Neural progenitor cell (in vitro differentiated cells): Measurements from ENCODE around the gene SCRN1. TPM values are rescaled to one million over a fixed set of nuclear protein-coding genes. Genes with fewer than 3 reads are reported as not detected.

Source experiments
- DNase-seq: peaks from one replicate; pipeline ENCODE4 v3.0.0-alpha.2; 2016; ENCODE audit warnings: low spot score
- H2AFZ ChIP-seq: fragments of 200-600 bp; sonication (generic); replicated peaks from 2 replicates; pipeline ENCODE4 v1.6.1; 2016; ENCODE audit warnings: antibody characterized with exemption
- H3F3A ChIP-seq: fragments of 200-600 bp; sonication (generic); 2 replicates; pipeline ENCODE4 v1.6.1; 2016; ENCODE audit warnings: antibody characterized with exemption, low read depth
- H3K27ac ChIP-seq: fragments of 200-600 bp; sonication (generic); 2 replicates; pipeline ENCODE4 v1.5.1; 2016; ENCODE audit warnings: mild to moderate bottlenecking
- H3K27me3 ChIP-seq: fragments of 200-600 bp; sonication (generic); 2 replicates; pipeline ENCODE4 v1.6.1; 2016; ENCODE audit warnings: mild to moderate bottlenecking, moderate library complexity
- H3K36me3 ChIP-seq: fragments of 200-600 bp; sonication (generic); 2 replicates; pipeline ENCODE4 v1.5.1; 2016
- H3K4me1 ChIP-seq: fragments of 200-600 bp; sonication (generic); 2 replicates; pipeline ENCODE4 v1.6.1; 2016; ENCODE audit warnings: mixed run types
- H3K4me2 ChIP-seq: fragments of 200-600 bp; sonication (generic); 2 replicates; pipeline ENCODE4 v1.6.1; 2016
- H3K4me3 ChIP-seq: fragments of 200-600 bp; sonication (generic); 2 replicates; pipeline ENCODE4 v1.5.1; 2016
- H3K79me2 ChIP-seq: fragments of 200-600 bp; sonication (generic); 2 replicates; pipeline ENCODE4 v1.6.1; 2016; ENCODE audit warnings: low read depth
- H3K9ac ChIP-seq: fragments of 200-600 bp; sonication (generic); 2 replicates; pipeline ENCODE4 v1.6.1; 2016
- H3K9me3 ChIP-seq: fragments of 200-600 bp; sonication (generic); 2 replicates; pipeline ENCODE4 v1.5.1; 2016; ENCODE audit warnings: low read depth
- H4K20me1 ChIP-seq: fragments of 200-600 bp; sonication (generic); 2 replicates; pipeline ENCODE4 v1.6.1; 2016; ENCODE audit warnings: low read depth
- H3K27ac Mint-ChIP-seq: 3 replicates; pipeline ENCODE4 v1.8.0; 2021; ENCODE audit warnings: mixed read lengths
- H3K27me3 Mint-ChIP-seq: 2 replicates; pipeline ENCODE4 v1.8.0; 2022; ENCODE audit warnings: low read depth, mild to moderate bottlenecking, inconsistent platforms, moderate library complexity, mixed read lengths; ENCODE audit not compliant: insufficient read depth
- H3K36me3 Mint-ChIP-seq: 3 replicates; pipeline ENCODE4 v1.8.0; 2021; ENCODE audit warnings: mixed read lengths
- H3K4me1 Mint-ChIP-seq: 3 replicates; pipeline ENCODE4 v1.8.0; 2021; ENCODE audit warnings: mixed read lengths
- H3K4me3 Mint-ChIP-seq: 3 replicates; pipeline ENCODE4 v1.8.0; 2021; ENCODE audit warnings: mild to moderate bottlenecking, moderate library complexity, mixed read lengths
- H3K9me3 Mint-ChIP-seq: 3 replicates; pipeline ENCODE4 v1.8.0; 2020; ENCODE audit warnings: mixed read lengths
- EZH2 ChIP-seq: fragments of 200-600 bp; sonication (generic); IDR thresholded peaks from 2 replicates; pipeline ENCODE4 v1.6.1; 2017; ENCODE audit warnings: antibody characterized with exemption, mild to moderate bottlenecking, moderate library complexity
- EZH2phosphoT487 ChIP-seq: fragments of 200-600 bp; sonication (generic); IDR thresholded peaks from 2 replicates; pipeline ENCODE4 v1.6.1; 2017; ENCODE audit warnings: antibody characterized with exemption
- total RNA-seq: library from RNA; depleted of rRNA; stranded (reverse); fragments of >200 nt; gene quantifications from 2 replicates; pipeline ENCODE4 v1.2.3, GENCODE V29; 2015; ENCODE audit warnings: low replicate concordance
- TF ChIP-seq, protein P1 (sequence below): fragments of 200-600 bp; sonication (generic); IDR thresholded peaks from 2 replicates; pipeline ENCODE4 v1.5.1; 2017; ENCODE audit warnings: antibody characterized with exemption, mild to moderate bottlenecking

The SCRN1 gene
- total RNA-seq, 1 donor from 2014 or later: 106 TPM

DNA sequence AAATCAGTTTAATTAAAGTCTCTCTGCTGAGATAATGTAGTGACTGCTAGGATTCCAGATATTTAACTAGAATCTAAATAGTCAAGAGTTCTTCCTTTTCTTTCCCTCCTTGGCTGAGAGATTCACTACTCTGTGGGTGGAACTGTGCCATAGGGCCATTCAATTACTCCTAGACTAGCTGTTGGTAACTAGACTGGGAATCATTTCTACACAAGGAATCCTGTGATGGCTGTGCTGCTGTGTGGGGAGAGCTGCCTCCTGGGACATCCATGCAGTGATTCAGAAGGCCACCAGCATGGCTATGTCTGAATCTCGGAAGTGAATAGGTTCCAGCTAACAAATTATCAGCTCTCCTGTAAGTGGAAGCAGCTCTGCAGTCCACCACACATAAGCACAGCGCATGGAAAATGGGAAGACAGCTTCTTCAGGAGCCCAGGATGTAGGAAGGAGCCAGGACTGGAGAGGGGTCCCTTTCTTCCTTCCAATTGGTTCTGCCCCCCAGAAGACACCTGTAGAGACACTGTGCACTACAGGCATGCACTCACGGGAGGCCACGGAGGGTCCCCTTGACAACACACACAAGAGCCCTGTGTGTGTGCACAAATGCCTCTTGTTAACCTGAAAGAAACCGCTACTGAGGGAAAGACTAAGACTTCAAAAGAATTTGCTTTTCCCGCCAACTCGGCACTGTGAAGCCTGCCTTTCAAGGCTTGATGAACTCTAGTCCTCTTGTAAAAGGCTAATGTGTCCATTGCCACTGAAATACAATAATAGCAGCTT lies 66.5 kb downstream of the SCRN1 start:
- no peaks in the 10 kb centered on the region for H3K9me3 ChIP-seq
- H3K4me3 Mint-ChIP-seq: no peak overlapping the region
- TF ChIP-seq, protein P1, sequence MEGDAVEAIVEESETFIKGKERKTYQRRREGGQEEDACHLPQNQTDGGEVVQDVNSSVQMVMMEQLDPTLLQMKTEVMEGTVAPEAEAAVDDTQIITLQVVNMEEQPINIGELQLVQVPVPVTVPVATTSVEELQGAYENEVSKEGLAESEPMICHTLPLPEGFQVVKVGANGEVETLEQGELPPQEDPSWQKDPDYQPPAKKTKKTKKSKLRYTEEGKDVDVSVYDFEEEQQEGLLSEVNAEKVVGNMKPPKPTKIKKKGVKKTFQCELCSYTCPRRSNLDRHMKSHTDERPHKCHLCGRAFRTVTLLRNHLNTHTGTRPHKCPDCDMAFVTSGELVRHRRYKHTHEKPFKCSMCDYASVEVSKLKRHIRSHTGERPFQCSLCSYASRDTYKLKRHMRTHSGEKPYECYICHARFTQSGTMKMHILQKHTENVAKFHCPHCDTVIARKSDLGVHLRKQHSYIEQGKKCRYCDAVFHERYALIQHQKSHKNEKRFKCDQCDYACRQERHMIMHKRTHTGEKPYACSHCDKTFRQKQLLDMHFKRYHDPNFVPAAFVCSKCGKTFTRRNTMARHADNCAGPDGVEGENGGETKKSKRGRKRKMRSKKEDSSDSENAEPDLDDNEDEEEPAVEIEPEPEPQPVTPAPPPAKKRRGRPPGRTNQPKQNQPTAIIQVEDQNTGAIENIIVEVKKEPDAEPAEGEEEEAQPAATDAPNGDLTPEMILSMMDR: no peak
- TF ChIP-seq EZH2phosphoT487 (no peak), EZH2 (no peak)
- H3K27ac ChIP-seq: no peak overlapping the region
- H2AFZ ChIP-seq: no peak overlapping the region
- H3K27me3 ChIP-seq: no peaks in the 10 kb centered on the region
- no peak overlapping the region for H3K27ac Mint-ChIP-seq
- peaks cover 34% of the 10 kb centered on the region for H3K36me3 Mint-ChIP-seq
- peaks cover 12% of the 10 kb centered on the region for H3F3A ChIP-seq
- H3K9ac ChIP-seq: no peak overlapping the region
- DNase-seq: no peak
- H3K4me3 ChIP-seq: no peak overlapping the region
- H4K20me1 ChIP-seq: peaks cover 12% of the 10 kb centered on the region
- no peaks in the 10 kb centered on the region for H3K79me2 ChIP-seq
- H3K4me2 ChIP-seq: no peak overlapping the region
- H3K4me1 Mint-ChIP-seq: peaks cover 17% of the 10 kb centered on the region
- no peaks in the 10 kb centered on the region for H3K36me3 ChIP-seq
- H3K27me3 Mint-ChIP-seq: peaks cover 2% of the 10 kb centered on the region
- H3K9me3 Mint-ChIP-seq: no peaks in the 10 kb centered on the region
- H3K4me1 ChIP-seq: no peaks in the 10 kb centered on the region

GRCh38 chr7:29921404-29922010 lies 68.1 kb downstream of the SCRN1 start:
- no peaks in the 10 kb centered on the region for H3K9me3 ChIP-seq
- H4K20me1 ChIP-seq: peaks cover 12% of the 10 kb centered on the region
- no peaks in the 10 kb centered on the region for H3K79me2 ChIP-seq
- Mint-ChIP-seq H3K27ac (no peak overlapping the region), H3K27me3 (peaks cover 2% of the 10 kb centered on the region), H3K9me3 (no peaks in the 10 kb centered on the region), H3K4me3 (no peak overlapping the region), H3K36me3 (peaks cover 31% of the 10 kb centered on the region), H3K4me1 (peaks cover 22% of the 10 kb centered on the region)
- DNase-seq: peak; percentile 75
- H3K4me3 ChIP-seq: no peak overlapping the region
- H3K27ac ChIP-seq: no peak overlapping the region
- no peak overlapping the region for H3K9ac ChIP-seq
- peaks cover 12% of the 10 kb centered on the region for H3F3A ChIP-seq
- no peak overlapping the region for H3K4me2 ChIP-seq
- no peaks in the 10 kb centered on the region for H3K36me3 ChIP-seq
- no peaks in the 10 kb centered on the region for H3K27me3 ChIP-seq
- no peak for TF ChIP-seq EZH2phosphoT487
- TF ChIP-seq, protein P1: peak; percentile 97
- no peak for TF ChIP-seq EZH2
- H3K4me1 ChIP-seq: no peaks in the 10 kb centered on the region
- H2AFZ ChIP-seq: no peak overlapping the region

GRCh38 chr7:29920491-29920890 lies 69.1 kb downstream of the SCRN1 start:
- DNase-seq: no peak
- Histone ChIP-seq H2AFZ (no peak overlapping the region), H3K9me3 (no peaks in the 10 kb centered on the region), H3K27ac (no peak overlapping the region), H3K4me2 (no peak overlapping the region), H3K79me2 (no peaks in the 10 kb centered on the region), H4K20me1 (peaks cover 12% of the 10 kb centered on the region), H3K27me3 (no peaks in the 10 kb centered on the region), H3K4me1 (no peaks in the 10 kb centered on the region), H3K9ac (no peak overlapping the region), H3K36me3 (no peaks in the 10 kb centered on the region), H3K4me3 (no peak overlapping the region), H3F3A (peaks cover 12% of the 10 kb centered on the region)
- Mint-ChIP-seq H3K36me3 (peaks cover 30% of the 10 kb centered on the region), H3K4me3 (no peak overlapping the region), H3K27me3 (peaks cover 2% of the 10 kb centered on the region), H3K9me3 (no peaks in the 10 kb centered on the region), H3K4me1 (peaks cover 24% of the 10 kb centered on the region), H3K27ac (no peak overlapping the region)
- TF ChIP-seq EZH2 (no peak), EZH2phosphoT487 (no peak)
- TF ChIP-seq, protein P1: no peak
